Activated naive CD8-positive, alpha-beta T cell treated with anti-CD3 and anti-CD28 coated beads for 36 hours (primary cell): Measurements from ENCODE around the gene STN1. TPM values are rescaled to one million over a fixed set of nuclear protein-coding genes. Genes with fewer than 3 reads are reported as not detected.

Experiments used
- DNase-seq: peaks from one replicate; pipeline ENCODE4 v3.0.0; 2021
- H3K27ac Mint-ChIP-seq: one replicate; pipeline ENCODE4 v1.8.0; 2022; ENCODE audit warnings: mild to moderate bottlenecking, moderate library complexity, mixed read lengths
- H3K27me3 Mint-ChIP-seq: one replicate; pipeline ENCODE4 v1.8.0; 2022; ENCODE audit warnings: mild to moderate bottlenecking, mixed read lengths
- H3K36me3 Mint-ChIP-seq: one replicate; pipeline ENCODE4 v1.8.0; 2021; ENCODE audit warnings: mild to moderate bottlenecking, mixed read lengths
- H3K4me1 Mint-ChIP-seq: one replicate; pipeline ENCODE4 v1.8.0; 2021; ENCODE audit warnings: mixed read lengths
- H3K4me3 Mint-ChIP-seq: one replicate; pipeline ENCODE4 v1.8.0; 2022; ENCODE audit warnings: mild to moderate bottlenecking, moderate library complexity, mixed read lengths
- H3K9me3 Mint-ChIP-seq: one replicate; pipeline ENCODE4 v1.8.0; 2022; ENCODE audit warnings: mixed read lengths
- total RNA-seq, 2 experiments: library from RNA; stranded (reverse); gene quantifications; one replicate each; pipeline ENCODE4 v1.2.3, GENCODE V29; 2021

STN1 gene
- total RNA-seq, 2 experiments from 2014 or later, result 25.4 to 25.5 TPM

DNA sequence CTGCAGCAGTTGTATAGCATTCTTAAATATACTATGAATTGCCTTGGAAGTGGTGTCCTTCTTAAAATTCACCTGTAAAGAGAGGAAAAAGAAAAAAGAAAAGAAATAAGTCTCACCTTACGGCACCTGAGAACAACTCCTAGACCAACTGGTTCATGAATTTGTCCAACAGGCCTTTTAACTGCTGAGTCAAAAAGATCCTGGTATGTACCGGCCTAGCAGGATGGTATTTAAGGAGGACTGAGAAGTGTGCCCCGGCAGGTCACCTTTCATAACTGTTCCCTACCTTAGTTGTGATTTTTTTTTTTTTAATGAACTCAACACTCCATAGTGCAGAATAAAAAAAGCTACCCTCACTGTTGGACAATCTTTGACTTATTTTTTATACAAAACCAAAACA is 25.8 kb downstream of the STN1 start:
- no peak overlapping the region for H3K4me3 Mint-ChIP-seq
- no peak overlapping the region for H3K27ac Mint-ChIP-seq
- no peak for DNase-seq
- H3K9me3 Mint-ChIP-seq, result no peaks in the 10 kb centered on the region
- no peaks in the 10 kb centered on the region for H3K27me3 Mint-ChIP-seq
- peaks cover 58% of the 10 kb centered on the region for H3K4me1 Mint-ChIP-seq
- peaks cover 26% of the 10 kb centered on the region for H3K36me3 Mint-ChIP-seq

DNA sequence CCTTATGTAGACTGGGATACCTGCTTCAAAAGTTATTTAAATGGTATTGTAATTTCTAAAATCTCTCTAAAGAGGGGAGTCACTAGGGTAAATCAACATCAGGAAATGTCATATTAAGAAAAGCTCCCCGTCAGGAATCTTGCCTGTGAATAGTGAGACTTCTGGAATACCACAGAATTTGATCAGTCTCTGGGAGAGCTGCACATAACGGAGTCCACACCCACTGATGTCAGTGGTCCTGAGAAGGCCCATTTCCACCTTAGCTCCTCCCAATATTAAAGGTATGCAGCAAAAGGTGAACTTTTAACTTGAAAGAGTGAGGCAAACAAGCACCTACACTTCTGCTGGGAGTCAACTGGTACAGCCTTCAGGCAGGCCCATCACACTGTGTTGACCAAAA is 27.3 kb downstream of the STN1 start:
- H3K36me3 Mint-ChIP-seq, result peaks cover 18% of the 10 kb centered on the region
- DNase-seq, result no peak
- no peaks in the 10 kb centered on the region for H3K9me3 Mint-ChIP-seq
- H3K27me3 Mint-ChIP-seq, result no peaks in the 10 kb centered on the region
- peak overlapping the region; percentile 72 for H3K27ac Mint-ChIP-seq
- no peak overlapping the region for H3K4me3 Mint-ChIP-seq
- H3K4me1 Mint-ChIP-seq, result peaks cover 51% of the 10 kb centered on the region

DNA sequence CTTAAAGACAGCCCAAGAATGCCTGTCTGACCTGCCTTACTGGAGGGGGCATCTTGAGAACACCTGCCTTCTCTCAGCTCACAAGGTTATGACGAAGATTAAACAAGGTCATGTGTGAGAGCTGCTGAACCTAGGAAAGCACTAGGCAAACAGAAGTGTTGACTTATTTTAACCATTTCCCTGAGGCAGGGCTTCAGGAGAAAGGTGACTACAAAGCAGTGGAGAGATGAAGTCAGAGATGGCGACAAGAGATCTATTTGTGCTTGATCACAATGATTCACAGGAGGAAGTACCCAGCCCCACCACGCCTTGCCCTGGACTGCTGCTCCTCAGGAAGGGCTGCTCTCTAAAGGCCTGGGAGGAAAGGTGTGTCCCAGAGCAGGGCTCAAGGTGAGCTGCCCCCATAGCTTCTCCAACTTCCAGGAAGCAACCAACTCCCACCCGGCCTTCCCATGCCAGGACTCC is 27.8 kb downstream of the STN1 start:
- DNase-seq, result no peak
- H3K4me3 Mint-ChIP-seq, result no peak overlapping the region

DNA sequence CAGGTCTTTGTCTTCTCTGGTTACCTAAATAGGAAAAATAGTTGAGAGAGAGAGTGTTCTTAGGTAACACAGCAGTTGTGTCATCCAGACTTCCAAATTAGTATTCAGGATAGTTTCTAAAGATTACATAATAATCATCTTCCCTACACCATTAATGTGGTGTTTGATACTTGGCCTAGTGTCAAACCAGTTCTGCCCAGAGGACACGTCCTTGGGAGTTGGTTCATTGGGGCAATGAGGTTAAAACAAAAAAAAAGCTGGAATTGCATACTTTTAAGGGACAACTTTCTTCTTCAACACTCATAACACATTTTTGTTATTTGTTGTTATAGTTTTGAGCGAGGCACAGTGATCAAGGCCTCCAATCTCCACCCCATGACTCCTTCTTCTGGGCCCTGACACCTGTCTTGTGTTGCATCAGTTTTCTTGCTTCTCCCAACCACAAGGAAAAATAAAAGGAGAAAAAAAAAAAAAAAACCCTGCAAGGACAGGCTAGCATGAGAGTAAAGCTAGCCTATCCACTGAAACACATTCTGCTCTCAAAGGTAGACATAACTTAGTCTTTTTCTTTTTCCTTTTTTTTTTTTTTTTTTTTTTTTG is 28.8 kb downstream of the STN1 start:
- Mint-ChIP-seq H3K36me3 (peaks cover 11% of the 10 kb centered on the region), H3K27me3 (no peaks in the 10 kb centered on the region), H3K4me1 (peaks cover 38% of the 10 kb centered on the region), H3K27ac (peak overlapping the region; percentile 75), H3K4me3 (no peak overlapping the region), H3K9me3 (no peaks in the 10 kb centered on the region)
- DNase-seq, result no peak

More for the DNA sequence above, 27.8 kb downstream of the STN1 start:
- Mint-ChIP-seq H3K9me3 (no peaks in the 10 kb centered on the region), H3K36me3 (peaks cover 15% of the 10 kb centered on the region), H3K27ac (peak overlapping the region; percentile 72), H3K27me3 (no peaks in the 10 kb centered on the region), H3K4me1 (peaks cover 46% of the 10 kb centered on the region)

DNA sequence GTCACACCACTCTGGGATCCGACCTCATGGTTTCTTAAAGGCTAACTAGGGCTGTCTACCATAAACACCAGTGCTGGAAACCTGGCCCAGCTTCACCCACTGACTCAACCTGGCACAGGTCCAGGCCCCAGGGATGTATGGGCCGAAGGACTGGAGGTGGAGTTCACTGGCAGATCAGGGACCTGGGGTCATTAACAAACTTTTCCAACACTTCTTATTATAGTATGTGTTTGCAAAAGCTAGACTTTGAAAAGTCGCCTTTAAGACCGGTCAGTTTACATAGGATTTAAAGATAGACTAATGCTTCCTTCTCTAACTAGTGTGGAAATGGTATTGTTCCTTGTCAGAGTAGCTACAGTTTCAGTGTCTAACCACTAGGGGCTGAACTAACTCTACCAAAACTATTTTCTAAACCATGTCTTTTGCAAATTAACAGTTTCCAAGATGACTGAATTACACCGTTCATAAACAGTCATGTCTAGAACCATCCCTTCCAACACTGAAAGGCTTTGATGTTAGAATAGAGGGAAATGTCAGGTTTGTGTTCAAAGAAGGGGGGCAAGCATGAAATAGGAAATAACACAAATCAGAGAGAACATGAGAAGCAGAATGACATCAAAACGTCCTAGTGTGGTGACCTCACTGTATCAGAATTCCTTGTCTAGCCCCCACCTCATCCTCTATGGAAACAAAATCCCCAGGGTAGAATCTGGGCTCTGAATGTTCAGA is 29.7 kb downstream of the STN1 start:
- peaks cover 11% of the 10 kb centered on the region for H3K36me3 Mint-ChIP-seq
- peak; percentile 10 for DNase-seq
- H3K9me3 Mint-ChIP-seq, result no peaks in the 10 kb centered on the region
- peaks cover 31% of the 10 kb centered on the region for H3K4me1 Mint-ChIP-seq
- peak overlapping the region; percentile 75 for H3K27ac Mint-ChIP-seq
- H3K4me3 Mint-ChIP-seq, result no peak overlapping the region
- no peaks in the 10 kb centered on the region for H3K27me3 Mint-ChIP-seq

DNA sequence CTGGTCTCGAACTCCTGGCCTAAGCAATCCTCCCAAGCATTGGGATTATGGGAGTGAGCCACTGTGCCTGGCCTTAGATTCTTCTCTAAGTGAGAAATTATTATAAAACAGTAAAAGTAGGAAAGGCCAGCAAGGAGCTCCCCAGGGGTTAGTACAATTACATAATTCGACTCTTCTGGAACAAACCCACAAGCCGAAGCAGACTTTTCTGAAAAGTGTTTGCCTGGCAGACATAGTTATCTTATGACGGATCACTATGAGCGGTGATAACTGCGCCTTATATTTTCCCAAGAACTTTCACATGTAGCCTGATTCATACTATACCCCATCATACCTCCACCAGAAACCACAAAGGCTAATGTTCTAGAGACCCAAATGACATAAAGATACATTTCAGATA is 32.4 kb downstream of the STN1 start:
- Mint-ChIP-seq H3K27me3 (no peaks in the 10 kb centered on the region), H3K36me3 (peaks cover 9% of the 10 kb centered on the region), H3K4me1 (peaks cover 23% of the 10 kb centered on the region), H3K27ac (no peak overlapping the region), H3K9me3 (no peaks in the 10 kb centered on the region), H3K4me3 (no peak overlapping the region)
- DNase-seq, result no peak

DNA sequence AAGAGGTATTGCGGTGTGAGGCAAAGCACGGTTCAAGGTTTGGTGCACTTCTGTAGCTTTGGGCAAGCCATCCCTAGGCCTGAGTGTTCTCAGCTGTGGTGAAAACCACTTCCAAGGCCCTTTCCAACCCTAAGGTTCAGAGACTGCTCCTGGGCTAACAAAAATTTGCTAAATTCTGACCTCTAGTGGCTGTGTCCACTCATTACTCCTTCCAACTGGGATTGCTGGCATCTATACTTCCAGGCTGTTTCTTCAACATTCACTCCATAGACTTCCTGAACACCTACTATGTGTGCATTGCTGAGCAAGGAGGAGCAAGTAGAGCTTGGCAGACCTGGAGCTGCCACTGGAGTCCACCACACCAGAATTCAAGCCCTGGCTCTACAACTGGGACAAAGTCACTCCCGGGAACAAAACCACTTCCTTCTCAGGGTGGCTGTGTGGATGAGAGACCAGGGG is 33.3 kb downstream of the STN1 start:
- Mint-ChIP-seq H3K4me3 (no peak overlapping the region), H3K9me3 (no peaks in the 10 kb centered on the region), H3K36me3 (peaks cover 12% of the 10 kb centered on the region), H3K27me3 (no peaks in the 10 kb centered on the region), H3K27ac (no peak overlapping the region), H3K4me1 (peaks cover 14% of the 10 kb centered on the region)
- DNase-seq, result no peak

DNA sequence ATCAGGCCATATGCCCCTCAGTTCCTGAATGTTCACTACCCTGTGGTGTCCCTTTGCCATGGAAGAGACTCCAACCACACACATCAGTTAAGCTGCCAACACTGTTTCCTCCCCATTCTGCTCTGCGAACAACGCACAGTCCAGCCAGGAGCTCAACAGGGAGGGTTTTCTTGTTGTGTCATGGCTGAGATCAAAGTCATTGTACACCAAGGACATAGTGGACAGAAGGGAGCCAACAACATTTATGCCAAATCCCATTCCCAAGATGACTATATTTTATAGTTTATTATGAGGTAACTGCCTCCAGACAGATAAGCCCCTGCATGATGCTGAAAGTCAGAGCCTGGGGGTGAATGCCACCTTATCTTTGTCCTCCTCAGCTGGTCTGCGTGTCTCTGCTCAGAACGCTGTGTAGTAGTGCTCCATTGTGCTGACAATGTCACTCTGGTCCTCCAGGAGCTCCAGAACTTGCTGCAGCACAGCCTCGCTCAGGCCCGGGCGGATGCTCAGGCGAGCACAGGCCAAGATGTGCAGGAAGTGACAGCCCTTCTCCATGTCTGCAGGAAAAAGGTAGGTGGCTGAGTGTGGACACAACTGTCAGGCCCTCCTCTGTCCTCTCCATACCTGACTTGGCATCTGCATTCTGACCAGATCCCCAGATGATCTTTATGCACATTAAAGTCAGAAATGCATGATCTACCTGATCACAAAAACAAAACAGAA is 35.5 kb downstream of the STN1 start:
- H3K4me3 Mint-ChIP-seq, result no peak overlapping the region
- no peaks in the 10 kb centered on the region for H3K9me3 Mint-ChIP-seq
- peaks cover 6% of the 10 kb centered on the region for H3K4me1 Mint-ChIP-seq
- H3K36me3 Mint-ChIP-seq, result peaks cover 13% of the 10 kb centered on the region
- no peak overlapping the region for H3K27ac Mint-ChIP-seq
- DNase-seq, result no peak
- H3K27me3 Mint-ChIP-seq, result no peaks in the 10 kb centered on the region

DNA sequence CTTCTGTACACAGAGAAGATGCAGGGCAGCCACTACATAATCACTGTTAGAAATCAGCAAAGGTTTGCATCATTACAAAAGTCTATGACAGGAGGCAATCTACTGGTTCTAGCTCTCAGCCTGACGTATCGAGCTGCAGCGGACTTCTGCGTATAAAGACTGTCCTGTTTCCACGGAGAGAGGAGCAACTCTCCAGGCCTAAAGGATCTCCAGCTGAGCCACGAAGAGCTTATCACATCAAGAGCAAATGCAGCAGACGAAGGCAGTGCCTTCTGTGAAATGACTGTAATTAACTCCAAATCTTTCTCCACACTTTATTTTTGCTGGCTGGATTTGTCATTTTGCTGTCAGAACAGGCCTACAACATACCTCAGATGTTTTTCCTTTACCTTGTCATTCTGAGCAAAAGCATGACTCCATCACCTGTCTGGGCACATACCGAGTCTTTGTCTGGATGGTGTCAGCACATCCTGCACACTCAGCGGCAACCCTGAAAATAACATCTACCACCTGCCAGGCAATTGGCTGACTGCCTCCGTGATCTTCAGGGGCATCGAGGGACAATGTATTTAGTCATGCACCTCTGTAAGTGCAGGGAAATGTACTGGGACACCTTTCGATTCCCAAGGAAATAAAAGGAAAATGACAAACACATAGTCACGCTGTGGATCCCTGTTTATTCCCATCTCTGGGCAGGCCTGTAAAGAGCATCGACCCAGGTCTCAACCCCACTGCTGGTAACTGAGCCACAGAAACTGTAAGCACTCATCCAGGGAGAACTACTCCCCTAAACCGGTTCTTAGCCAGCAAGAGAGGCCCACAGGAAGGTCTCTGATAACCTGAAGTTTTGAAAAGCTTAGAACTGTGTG is 36.3 kb downstream of the STN1 start:
- H3K27me3 Mint-ChIP-seq, result no peaks in the 10 kb centered on the region
- H3K36me3 Mint-ChIP-seq, result peaks cover 13% of the 10 kb centered on the region
- H3K4me1 Mint-ChIP-seq, result peaks cover 6% of the 10 kb centered on the region
- DNase-seq, result no peak
- H3K27ac Mint-ChIP-seq, result no peak overlapping the region
- no peaks in the 10 kb centered on the region for H3K9me3 Mint-ChIP-seq
- no peak overlapping the region for H3K4me3 Mint-ChIP-seq

DNA sequence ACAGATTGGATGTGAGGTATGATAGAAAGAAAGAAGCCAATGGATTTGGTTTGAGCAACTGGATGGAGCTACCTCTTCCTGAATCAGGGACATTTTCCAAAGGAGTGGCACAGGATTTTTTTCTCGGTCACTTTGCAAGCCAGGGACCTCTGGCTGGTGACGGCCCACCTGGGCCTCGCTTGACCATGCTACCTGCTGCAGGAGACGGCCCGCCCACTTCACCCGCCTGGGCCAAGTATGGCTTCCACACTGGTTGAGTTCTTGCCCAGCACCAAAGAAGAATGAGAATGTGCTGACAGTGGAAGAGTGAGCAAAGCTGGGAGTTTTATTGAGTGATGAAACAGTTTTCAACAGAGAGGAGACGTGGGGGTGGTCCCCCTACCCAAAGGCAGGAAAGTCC is 38.2 kb downstream of the STN1 start:
- no peak overlapping the region for H3K4me3 Mint-ChIP-seq
- no peak overlapping the region for H3K27ac Mint-ChIP-seq
- no peak for DNase-seq
- no peaks in the 10 kb centered on the region for H3K9me3 Mint-ChIP-seq
- no peaks in the 10 kb centered on the region for H3K27me3 Mint-ChIP-seq
- H3K36me3 Mint-ChIP-seq, result peaks cover 13% of the 10 kb centered on the region
- H3K4me1 Mint-ChIP-seq, result peaks cover 6% of the 10 kb centered on the region

DNA sequence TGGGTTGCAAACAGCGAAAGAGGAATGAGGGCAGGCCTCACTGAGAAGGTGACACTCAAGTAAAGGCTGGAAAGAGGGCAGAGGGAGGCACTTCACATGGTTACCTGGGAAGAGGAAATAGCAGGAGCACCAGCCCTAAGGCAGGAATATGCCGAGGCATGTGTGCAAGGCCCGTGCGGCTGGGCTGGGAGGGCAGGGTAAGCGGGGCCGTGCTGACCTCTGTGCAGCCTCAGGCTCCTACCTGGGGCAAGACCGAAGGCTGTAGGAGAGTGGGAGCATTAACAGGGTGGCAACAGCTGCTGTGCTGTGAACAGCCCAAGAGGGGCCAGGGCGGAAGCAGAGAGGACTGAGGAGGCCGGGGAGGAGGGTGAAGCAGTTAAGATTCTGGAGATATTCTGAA is 38.6 kb downstream of the STN1 start:
- H3K4me3 Mint-ChIP-seq, result no peak overlapping the region
- H3K36me3 Mint-ChIP-seq, result peaks cover 13% of the 10 kb centered on the region
- H3K27ac Mint-ChIP-seq, result no peak overlapping the region
- H3K9me3 Mint-ChIP-seq, result no peaks in the 10 kb centered on the region
- no peak for DNase-seq
- peaks cover 6% of the 10 kb centered on the region for H3K4me1 Mint-ChIP-seq
- H3K27me3 Mint-ChIP-seq, result no peaks in the 10 kb centered on the region

DNA sequence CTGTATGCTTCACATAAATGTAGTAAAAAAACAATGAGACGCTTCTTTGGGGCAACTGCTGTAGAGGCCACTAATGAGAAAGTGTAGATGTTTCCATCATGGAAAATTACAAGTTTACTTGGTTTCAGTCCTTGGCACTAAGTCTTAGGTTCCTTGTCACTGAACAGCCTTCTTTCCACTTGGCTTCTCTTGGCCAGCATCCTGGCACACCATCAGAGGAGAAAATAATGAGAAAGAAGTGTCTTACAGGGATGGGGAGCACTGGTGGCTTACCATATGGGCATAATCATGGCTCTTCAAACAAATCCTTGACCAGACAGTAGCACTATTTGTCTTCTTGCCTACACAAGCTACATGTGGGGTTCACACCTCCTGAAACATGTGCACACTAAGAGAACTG is 40.1 kb downstream of the STN1 start:
- peaks cover 6% of the 10 kb centered on the region for H3K4me1 Mint-ChIP-seq
- no peaks in the 10 kb centered on the region for H3K27me3 Mint-ChIP-seq
- H3K9me3 Mint-ChIP-seq, result no peaks in the 10 kb centered on the region
- DNase-seq, result no peak
- H3K36me3 Mint-ChIP-seq, result peaks cover 13% of the 10 kb centered on the region
- H3K27ac Mint-ChIP-seq, result no peak overlapping the region
- no peak overlapping the region for H3K4me3 Mint-ChIP-seq

DNA sequence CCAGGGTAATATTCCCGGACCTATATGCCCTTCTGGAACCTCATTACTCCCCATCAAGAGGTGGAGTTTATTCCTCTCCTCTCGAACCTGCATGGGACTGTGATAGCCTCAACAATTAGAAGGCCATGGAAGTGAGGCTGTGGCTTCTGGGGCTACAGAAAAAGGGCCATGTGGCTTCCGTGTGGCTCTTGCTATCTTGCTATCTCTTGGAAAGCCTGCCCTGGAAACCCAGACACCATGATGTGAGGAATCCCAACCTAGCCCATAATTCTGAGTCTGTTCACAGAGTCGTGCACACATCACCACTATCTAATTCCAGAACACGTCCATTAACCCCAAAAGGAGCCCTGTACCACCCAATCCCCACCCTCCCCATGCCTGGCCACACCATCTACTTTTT is 41.8 kb downstream of the STN1 start:
- peaks cover 6% of the 10 kb centered on the region for H3K4me1 Mint-ChIP-seq
- H3K27ac Mint-ChIP-seq, result no peak overlapping the region
- H3K4me3 Mint-ChIP-seq, result no peak overlapping the region
- DNase-seq, result no peak
- H3K36me3 Mint-ChIP-seq, result peaks cover 10% of the 10 kb centered on the region
- no peaks in the 10 kb centered on the region for H3K27me3 Mint-ChIP-seq
- H3K9me3 Mint-ChIP-seq, result no peaks in the 10 kb centered on the region

DNA sequence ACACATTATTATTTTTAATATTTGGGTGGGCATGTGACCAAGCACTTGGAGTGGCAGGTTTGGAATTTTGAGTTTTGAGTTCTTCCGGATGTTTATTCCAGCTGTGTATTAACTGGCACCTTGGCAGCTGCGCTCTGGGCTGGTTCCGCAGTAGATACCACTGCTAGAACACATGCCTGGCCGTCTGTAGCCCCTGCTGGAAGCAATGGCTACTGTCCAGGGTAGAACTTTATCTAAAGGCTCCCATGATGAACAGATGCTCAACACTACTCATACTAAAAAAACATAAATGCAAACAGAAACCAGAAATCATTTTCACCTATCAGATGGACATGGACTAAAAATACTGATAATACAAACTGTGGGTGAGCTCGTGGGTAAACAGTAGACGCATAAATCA is 43.3 kb downstream of the STN1 start:
- Mint-ChIP-seq H3K4me1 (peaks cover 6% of the 10 kb centered on the region), H3K36me3 (peaks cover 7% of the 10 kb centered on the region), H3K4me3 (no peak overlapping the region), H3K27me3 (no peaks in the 10 kb centered on the region), H3K27ac (no peak overlapping the region), H3K9me3 (no peaks in the 10 kb centered on the region)
- no peak for DNase-seq
